ENCODE results near the gene APPBP2.
"Not testable (repeated sequence)": the region's sequence is repeated elsewhere in the genome, so short reads cannot be mapped to it uniquely, and the experiment has no call there.

The APPBP2 gene

DNA sequence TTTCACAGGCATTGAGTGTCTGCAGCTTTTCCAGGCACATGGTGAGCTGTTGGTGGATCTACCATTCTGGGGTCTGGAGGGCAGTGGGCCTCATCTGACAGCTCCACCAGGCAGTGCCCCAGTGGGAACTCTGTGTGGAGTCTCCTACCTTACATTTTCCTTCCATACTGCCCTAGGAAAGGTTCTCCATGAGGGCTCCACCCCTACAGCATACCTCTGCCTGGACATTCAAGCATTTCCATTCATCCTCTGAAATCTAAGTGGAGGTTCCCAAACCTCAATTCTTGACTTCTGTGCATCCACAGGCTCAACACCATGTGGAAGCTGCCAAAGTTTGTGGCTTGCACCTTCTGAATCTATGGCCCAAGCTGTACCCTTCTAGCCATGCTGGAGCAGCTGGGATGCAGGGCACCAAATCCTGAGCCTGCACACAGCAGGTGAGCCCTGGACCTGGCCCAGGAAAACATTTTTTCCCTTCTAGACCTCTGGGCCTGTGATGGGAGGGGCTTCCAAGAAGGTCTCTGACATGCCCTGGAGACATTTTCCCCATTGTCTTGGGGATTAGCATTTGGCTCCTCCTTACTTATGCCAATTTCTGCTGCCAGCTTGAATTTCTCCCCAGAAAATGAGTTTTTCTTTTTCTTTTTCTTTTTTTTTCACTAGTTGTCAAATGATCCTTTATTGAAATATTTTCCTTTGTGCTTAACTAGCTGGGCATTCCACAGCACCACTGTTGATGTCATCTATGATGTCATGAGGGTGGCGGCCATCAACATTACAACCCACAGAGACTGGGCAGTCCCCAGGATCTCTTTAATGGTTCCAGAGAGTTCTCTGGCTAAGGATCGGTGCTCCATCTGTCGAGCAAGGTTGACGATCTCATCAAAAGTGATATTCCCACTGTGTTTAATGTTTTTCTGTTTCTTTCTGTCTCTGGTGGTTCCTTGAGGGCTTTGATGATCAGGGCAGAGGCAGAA is 92.7 kb downstream of the APPBP2 start:
- not testable (repeated sequence) for DNase-seq

DNA sequence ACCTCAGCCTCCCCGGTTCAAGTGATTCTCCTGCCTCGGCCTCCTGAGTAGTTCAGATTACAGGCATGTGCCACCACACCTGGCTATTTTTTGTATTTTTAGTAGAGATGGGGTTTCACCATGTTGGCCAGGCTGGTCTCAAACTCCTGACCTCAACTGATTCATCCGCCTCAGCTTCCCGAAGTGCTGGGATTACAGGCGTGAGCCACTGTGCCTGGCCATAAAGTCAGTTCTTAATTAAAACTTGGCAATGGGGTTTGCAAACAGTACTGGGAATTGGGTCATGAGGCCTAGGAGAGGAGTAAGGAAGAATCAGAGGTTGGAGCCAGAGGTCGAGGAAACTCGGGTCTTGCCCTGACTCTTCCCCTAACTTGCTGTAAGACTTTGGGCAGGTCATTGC is 95.5 kb downstream of the APPBP2 start:
- DNase-seq, result not testable (repeated sequence)

DNA sequence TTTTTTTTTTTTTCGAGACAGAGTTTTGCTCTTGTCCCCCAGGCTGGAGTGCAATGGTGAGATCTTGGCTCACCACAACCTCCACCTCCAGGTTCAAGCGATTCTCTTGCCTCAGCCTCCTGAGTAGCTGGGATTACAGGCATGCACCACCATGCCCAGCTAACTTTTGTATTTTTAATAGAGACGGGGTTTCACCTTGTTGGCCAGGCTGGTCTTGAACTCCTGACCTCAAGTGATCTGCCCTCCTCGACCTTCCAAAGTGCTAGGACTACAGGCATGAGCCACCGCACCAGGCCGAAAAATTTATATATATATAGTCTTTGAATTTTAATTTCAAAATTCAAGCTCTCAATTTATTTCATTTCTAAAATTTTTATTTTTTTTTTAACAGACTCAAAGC is 97.6 kb downstream of the APPBP2 start:
- not testable (repeated sequence) for DNase-seq

DNA sequence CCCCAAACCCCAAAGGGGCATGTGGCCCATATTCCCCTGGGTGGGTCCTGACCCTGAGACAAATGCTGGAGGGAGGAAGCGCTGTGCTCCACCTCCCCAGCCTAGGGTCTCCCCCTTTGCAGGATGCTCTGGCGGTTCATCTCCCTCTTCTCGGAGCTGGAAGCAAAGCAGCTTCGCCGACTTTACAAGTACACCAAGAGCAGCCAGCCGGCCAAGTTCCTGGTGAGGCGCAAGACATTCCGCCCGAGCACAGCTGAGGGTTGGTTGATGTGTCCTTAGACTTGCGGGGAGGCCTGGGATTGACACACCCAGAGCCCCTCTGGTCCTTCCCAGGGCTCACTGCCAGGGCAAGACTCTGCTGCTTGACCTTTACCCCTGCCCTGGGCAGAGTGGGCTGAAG is 99.4 kb downstream of the APPBP2 start:
- no peak for DNase-seq

DNA sequence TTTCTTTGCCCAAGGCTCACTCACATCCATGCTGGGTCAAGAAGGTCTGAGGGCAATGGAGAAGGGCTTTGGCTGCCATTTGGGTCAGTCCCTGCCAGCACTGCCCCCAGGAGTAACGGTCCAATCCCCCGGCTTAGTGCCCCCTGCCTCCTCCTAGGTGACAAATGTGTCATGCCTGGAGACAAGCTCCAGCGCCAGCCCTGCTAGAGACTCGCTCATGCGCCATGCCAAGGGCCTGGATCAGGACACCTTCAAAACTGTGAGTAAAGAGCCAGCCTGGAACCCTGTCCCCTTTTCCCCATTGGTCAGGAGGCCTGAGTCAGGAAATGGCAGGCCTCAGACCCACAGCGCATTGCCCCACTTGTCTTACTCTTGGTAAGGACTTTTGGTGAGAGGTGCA is 100.4 kb downstream of the APPBP2 start:
- no peak for DNase-seq

DNA sequence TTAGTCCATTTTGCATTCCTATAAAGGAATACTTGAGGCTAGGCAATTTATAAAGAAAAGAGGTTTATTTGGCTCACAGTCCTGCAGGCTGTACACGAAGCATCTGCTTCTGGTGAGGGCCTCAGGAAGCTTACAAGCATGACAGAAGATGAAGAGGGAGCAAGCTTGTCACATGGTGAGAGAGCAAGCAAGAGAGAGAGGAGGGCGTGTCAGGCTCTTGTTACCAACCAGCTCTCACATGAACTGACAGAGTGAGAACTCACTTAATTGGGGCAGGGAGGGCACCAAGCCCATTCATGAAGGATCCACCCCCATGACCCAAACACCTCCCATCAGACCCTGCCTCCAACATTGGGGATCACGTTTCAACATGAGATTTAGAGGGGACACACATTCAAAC is 102.2 kb downstream of the APPBP2 start:
- DNase-seq, result no peak

DNA sequence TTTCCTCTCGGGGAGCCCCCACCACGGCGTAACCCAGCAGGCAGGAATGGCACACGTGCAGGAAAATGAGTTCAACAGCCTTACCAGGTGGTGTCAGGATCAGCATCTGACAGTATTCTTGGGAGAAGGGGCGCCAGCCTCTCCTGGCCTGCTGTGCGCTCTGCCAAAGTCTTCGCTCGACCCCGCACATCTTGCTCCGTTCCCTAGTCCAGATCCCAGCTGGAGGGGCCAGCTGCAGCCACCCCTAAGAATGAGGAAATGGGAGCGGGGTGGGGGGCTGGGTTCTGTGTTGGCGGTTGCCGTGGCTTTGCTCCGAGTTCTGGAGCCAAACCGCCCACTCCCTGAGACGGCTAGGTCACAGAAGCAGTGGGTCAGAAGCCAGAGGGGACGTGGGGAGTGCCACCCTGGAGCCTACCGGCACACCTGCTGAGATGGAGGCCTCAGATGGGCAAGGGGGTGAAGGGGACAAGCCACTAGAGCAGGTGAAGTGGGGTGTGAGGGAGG is 103.8 kb downstream of the APPBP2 start, which contains the start of gene CHCT1:
CHCT1 (plus strand) TSS at position 328 of the 504 bp plus-strand sequence; CDS start at position 432, 104 bp downstream.
- DNase-seq, result peak in 1 of 51 donors; percentile 4

DNA sequence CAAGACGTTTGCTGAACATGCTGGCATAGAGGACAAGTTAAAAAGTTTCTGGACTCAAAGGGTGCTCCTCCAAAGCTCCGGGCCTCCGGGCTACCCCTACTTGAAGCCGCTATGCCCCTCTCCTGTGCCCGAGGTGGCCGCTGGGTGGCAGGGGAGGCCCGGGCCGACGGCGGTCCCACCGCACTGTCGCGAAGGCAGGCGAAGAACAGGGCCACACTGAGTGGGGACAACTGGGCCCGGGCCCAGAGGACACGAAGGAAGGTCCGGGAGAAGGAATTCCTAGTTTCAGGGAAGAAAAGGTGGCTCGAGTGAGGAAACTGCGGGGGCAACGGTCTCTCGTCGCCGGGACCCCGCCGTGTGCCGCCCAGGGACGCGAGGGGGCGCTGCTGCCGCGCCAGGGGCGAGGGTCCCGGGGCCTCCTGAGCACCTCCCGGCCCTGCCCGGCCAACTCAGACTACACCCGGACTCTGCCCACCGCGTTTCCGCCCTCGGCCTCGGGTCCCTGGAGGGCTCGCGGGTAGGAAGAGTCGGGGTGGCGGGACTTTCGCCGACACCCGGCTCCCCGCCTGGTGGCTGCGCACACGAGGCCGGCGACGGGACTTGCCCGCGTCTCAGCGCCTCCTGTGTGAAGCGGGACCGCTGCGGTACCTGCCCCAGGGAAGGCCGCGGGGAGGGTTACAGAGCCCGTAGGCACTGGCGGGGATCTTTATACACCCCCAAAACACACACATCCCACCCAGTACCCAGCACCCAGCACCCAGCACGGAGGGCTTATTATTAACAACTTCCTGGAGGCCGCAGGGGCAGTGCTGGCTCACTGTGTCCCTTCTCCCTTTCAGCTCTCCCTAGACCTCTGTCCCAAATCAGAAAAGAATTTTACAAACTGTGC is 104.5 kb downstream of the APPBP2 start:
- peak in 45 of 51 donors; percentile 11 to 81 (median 47) for DNase-seq

DNA sequence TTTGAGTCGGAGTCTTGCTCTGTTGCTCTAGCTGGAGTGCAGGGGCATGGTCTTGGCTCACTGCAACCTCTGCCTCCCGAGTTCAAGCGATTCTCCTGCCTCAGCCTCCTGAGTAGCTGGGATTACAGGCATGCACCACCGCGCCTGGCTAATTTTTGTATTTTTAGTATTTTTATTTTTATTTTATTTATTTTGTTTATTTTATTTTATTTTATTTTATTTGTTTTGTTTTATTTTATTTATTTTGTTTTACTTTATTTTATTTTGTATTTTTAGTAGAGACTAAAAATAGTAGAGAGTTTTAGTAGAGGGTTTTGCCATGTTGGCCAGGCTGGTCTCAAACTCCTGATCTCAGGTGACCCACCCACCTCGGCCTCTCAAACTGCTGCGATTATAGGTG is 106.2 kb downstream of the APPBP2 start:
- DNase-seq, result not testable (repeated sequence)

DNA sequence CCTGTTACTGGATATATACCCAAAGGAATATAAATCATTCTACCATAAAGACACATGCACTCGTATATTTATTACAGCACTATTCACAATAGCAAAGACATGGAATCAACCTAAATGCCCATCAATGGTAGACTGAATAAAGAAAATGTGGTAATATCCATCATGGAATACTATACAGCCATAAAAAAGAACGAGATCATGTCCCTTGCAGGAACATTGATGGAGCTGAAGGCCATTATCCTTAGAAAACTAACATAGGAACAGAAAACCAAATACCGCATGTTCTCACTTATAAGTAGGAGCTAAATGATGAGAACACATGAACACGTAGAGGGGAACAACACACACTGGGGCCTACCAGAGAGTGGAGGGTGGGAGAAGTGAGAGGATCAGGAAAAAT is 107.0 kb downstream of the APPBP2 start:
- DNase-seq, result not testable (repeated sequence)

DNA sequence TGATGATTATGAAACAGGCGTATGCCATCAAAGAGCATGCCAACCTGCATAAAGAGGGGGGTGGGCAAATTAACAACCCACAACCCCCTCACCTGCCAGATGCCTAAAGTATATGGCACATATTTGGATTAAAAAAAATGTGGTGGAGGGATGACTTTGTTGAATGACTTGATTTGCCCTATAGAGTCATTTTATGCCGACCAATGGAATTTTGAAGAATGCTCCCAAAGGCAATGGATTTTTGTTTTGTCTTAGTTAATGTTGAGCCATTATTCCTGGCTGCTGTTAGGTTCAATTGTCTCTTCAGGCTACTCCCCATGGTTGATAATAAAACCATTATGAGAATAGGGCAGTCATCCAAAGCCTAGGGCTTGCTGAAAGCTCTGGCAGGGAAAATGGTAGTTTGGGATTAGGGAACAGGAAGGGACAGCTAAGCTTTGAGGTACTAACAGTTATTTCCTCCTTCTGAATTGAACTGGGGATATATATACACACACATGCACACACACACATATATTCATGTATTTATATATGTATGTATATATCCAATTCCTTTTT is 109.6 kb downstream of the APPBP2 start:
- peak in 7 of 51 donors; percentile 6 to 59 (median 18) for DNase-seq

DNA sequence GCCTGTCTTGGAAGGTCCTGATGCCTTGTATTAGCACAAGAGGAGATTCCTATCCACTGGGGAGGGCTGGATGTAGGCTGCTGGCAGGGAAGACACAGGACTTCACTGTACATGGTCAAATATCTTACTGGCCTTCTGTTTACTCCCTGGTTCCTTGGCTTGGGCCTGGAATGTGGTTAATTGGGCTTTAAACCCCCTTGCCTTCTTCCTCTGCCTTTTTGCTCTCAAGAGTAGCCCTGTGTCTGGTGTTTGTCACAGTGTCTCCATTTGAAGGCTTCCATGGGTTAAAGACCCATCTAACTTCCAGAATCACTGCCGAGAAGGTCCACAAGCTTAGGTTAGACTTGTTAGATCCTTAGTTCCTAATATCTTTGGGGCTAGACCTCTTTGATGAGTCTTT is 110.9 kb downstream of the APPBP2 start:
- no peak for DNase-seq

DNA sequence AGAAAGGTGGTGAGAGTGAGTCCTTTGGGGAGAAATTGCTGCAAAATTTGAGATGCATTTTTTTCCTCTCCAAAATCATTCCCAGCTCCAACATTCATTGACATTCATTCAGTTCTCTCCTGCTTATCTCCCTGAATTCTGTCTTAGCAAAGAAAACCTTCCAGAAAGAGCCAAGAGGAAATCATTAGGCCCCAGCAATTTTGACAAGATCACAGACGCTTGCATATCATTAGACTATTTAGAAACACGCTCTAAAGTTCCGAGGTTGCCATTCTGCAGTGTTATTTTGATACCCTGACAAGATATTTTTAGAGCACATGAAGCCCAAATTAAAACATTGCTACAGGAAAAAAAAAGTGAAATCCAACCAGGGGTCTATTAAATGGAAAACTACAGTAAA is 113.3 kb downstream of the APPBP2 start:
- no peak for DNase-seq

DNA sequence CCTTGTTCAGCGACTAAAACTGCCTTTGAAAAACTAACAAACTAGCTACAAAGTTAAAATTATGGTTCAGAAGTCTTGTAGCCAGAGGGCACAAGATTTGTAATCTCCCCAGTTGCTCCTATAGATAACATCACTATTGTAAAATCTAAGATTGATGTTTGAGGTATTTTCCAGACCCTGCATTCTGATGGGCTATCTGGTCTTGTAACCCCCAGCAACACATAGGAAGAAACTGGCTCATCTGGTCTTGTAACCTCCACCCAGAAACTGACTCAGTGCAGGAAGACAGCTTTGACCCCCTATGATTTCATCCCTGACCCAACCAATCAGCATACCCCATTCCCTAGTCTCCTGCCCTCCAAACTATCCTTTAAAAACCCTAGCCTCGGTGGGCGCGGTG is 116.0 kb downstream of the APPBP2 start:
- no peak for DNase-seq

DNA sequence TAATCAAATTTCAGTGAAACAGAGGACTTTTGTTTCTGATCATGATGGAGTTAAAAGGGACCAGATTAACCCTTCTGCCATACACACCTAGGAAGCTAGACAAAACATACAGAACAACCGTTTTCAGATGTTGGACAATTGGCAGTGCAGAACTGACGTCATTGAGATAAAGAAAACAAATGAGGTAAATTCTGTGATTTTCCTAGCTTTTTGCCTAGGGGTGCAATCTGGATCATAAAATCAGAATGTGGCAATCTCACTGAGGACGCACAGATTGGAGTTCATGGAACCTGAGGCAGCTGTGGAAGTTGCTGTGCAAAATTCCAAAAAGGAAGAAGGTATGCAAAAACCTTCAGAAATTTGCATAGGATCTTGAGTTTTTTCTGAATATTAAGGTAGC is 119.2 kb downstream of the APPBP2 start:
- no peak for DNase-seq

DNA sequence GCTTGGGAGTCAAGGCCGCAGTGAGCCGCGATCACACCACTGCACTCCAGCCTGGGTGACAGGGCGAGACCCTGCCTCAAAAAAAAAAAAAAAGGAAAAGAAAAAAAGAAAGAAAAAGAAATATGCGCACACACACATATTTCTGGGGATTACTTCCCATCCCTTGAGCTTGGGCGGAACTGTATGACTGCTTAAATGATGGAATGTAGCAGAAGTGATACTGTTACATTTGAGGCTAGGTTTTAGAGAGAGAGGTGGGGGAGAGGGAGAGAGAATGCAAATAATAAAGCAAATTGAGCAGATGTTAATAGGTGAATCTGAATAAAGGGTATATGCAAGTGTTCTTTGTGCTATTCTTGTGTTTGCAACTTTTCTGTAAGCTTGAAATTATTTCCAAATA is 122.1 kb downstream of the APPBP2 start:
- DNase-seq, result no peak

DNA sequence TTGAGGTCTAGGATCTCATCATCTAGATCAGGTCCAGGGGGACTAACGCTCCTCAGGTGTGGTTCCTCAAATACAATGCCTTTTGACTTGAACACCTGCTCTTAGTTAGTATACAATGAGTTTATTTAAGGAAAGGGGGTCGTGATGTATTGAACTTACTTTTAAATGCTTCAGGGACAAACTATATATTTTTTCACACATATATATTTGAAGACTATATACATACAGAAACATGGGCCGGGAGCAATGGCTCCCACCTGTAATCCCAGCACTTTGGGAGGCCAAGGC is 122.6 kb downstream of the APPBP2 start:
- no peak for DNase-seq

DNA sequence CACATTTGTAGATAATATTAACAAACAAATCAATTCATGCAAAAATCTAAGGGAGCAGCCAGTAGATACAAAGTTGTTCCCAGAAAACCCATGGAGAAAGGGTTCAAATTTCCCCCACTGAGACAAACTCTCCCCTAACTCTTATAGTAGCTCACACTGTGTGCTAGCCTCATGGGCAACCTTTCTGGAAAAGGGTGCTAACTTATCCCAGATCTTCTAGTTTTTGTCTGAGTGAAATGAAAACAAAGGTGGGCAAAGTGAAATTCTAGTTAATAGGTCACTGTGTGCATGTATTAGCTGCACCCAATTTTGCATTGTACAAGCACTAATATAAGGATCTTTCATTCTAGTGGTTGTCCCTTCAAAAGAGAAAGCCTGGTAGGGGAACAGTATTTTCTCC is 124.2 kb downstream of the APPBP2 start:
- no peak for DNase-seq

DNA sequence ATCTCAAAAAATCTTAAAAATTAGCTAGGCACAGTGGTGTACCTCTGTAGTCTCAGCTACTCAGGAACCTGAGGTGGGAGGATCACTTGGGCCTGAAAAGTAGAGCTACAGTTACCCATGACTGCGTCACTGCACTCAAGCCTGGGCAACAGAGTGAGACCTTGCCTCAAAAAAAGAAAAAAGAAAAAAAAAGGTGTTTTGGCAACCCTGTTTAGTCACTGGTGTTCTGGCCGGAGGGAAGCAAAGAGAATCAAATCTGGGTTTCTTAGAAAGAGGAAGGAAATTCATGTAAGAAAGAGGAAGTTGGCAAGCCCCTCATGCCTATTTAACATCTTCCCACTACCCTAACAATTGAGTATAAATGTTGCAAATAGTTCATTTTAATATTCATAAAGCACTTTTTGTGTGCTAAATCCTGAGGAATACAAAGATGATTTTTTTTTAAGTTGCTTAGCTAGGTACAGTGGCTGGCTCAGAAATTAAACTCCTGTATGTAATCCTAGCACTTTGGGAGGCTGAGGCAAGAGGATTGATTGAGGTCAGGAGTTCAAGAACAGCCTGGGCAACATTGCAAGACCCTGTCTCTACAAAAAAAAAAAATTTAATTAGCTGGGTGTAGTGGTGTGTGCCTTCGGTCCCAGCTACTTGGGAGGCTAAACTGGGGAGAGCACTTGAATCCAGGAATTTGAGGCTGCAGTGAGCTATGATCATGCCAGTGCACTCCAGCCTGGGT is 127.6 kb downstream of the APPBP2 start:
- no peak for DNase-seq

DNA sequence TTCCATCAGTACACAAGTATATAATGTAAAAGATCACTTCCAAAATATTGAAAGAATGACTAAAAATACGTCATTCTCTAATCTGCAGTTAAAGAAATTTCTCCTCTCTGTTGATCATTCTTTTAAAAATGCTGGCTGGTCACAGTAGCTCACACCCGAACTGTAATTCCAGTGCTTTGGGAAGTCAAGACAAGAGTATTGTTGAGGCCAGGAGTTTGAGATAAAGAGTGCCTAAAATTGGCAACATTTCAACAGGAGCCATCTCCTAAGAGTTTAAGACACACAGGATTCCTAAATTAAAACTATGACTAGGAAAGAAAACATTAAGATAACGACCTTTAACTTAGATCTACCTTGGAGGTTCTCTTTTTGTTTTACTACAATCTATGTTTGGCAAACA is 129.6 kb downstream of the APPBP2 start:
- no peak for DNase-seq

DNA sequence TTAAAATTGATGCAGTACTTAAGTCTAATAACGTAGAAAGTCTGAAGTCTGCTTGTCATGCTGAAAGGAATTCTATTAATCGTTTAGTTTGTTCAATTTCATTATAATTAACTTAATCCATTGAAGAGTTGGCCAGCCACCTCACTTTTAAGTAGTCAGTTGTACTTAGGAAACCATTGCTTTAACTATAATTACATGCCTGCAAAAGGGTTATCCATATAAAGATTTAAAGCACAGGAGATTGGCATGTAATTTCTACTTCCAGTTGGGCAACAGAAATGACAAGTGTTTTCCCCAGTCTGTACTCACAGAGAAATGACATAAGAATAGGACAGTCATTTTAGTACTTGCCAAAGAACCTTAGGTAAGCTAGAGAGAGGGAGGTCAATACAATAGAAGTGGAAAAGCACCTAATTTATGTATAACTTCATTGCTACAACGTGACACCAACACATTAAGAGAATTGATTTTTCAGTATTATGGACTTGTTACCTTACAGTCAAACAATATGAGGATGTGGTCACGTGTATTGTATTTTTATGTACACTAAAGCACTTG is 130.5 kb downstream of the APPBP2 start:
- no peak for DNase-seq

Measured in hypothalamus (tissue), 51 donors.